Testis (tissue), 3 donors: ENCODE measurements around the gene EXOSC7. TPM values are rescaled to one million over a fixed set of nuclear protein-coding genes. Genes with fewer than 3 reads are reported as not detected.

Source experiments
- DNase-seq: peaks from one replicate; pipeline ENCODE4 v3.0.0-alpha.2; 2019
- H3K27ac ChIP-seq, 2 donors: fragments of 200-600 bp; sonication (generic); one replicate each; pipeline ENCODE4 v1.5.1; 2019
- H3K27me3 ChIP-seq: fragments of 200-600 bp; sonication (generic); one replicate; pipeline ENCODE4 v1.5.1; 2019
- H3K36me3 ChIP-seq: fragments of 200-600 bp; sonication (generic); one replicate; pipeline ENCODE4 v1.5.1; 2017; ENCODE audit warnings: low read depth; ENCODE audit errors: missing control alignments
- H3K4me1 ChIP-seq: fragments of 200-600 bp; sonication (generic); one replicate; pipeline ENCODE4 v1.5.1; 2019
- H3K4me3 ChIP-seq, 2 donors: fragments of 200-600 bp; sonication (generic); one replicate each; pipeline ENCODE4 v1.5.1; 2017 to 2019
- H3K9me3 ChIP-seq: fragments of 200-600 bp; sonication (generic); one replicate; pipeline ENCODE4 v1.5.1; 2017
- CTCF ChIP-seq, 3 experiments: fragments of 450-650 bp in 2 of 3; fragments of 200-600 bp in 1 of 3; sonication (generic) in 1 of 3; IDR thresholded peaks; one replicate each; pipeline ENCODE4 v1.5.1; 2016 to 2019; ENCODE audit warnings: antibody characterized with exemption in 3 of 3, mild to moderate bottlenecking in 2 of 3, moderate library complexity in 1 of 3
- POLR2A ChIP-seq: fragments of 450-650 bp; IDR thresholded peaks from one replicate; pipeline ENCODE4 v1.6.1; 2017; ENCODE audit warnings: antibody characterized with exemption, mild to moderate bottlenecking, moderate library complexity
- WGBS, 2 donors: methylation state at CpG; one replicate each; pipeline ENCODE4 v1.1.5; 2018; 5-methylcytosine and 5-hydroxymethylcytosine counted together
- intact Hi-C: fragments of 100-400 bp; cut with DNase I; formaldehyde crosslinking; loops from one replicate; pipeline ENCODE4 v1.15.1; 2023; ENCODE audit warnings: low total_unique reads
- polyA plus RNA-seq: library from polyadenylated mRNA; stranded (reverse); fragments of 350-450 nt; fragmentation: Illumina TruSeq; extraction: RNeasy Lipid Tissue Mini Kit (QIAGEN cat#74804); gene quantifications from one replicate; pipeline ENCODE4 v1.2.3, GENCODE V29; 2014; ENCODE audit warnings: low read depth, low replicate concordance; ENCODE audit not compliant: insufficient read depth
- total RNA-seq, 2 donors: library from RNA; depleted of rRNA; stranded (reverse); fragments of >200 nt; gene quantifications; one replicate each; pipeline ENCODE4 v1.2.3, GENCODE V29; 2016

Gene EXOSC7
- total and polyA plus RNA-seq, 3 donors from 2014 or later, result 63.3 to 71.5 (median 66.3) TPM

DNA sequence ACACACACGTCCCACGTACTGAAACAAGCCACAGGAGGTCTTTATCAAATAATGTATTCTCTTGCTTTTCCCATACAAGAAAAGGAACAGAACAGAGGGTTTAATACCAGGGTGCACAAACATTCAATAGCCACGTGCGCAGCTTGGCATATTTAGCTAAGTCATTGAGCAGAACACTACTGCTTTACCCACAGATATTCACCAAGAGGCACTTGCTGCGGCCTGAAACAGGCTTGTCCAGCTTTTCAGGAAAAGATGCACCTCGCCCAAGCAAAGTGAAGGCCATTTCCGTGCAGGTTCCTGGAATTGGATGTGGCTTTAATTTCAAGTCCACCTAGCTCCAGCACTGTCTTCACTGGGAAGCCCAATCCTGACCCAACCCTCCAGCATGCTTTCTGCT is 17.7 kb upstream of the EXOSC7 start:
- intact Hi-C loops, result no loop called here
- Histone ChIP-seq H3K4me1 (no peaks in the 10 kb centered on the region), H3K27me3 (no peaks in the 10 kb centered on the region), H3K9me3 (no peaks in the 10 kb centered on the region), H3K27ac (no peak overlapping the region), H3K4me3 (no peak overlapping the region), H3K36me3 (no peaks in the 10 kb centered on the region)
- TF ChIP-seq CTCF (IDR thresholded peaks at IDR 0.05) (no peak), POLR2A (no peak)
- WGBS, 2 donors, result 94 to 97% methylated on average over 7 of the region's 7 CpGs
- DNase-seq, result no peak

GRCh38 chr3:44960387-44961026 is 15.5 kb upstream of the EXOSC7 start:
- no peaks in the 10 kb centered on the region for H3K4me1 ChIP-seq
- intact Hi-C loops, result no loop called here
- no peak for DNase-seq
- H3K4me3 ChIP-seq, result no peak overlapping the region
- H3K27ac ChIP-seq, result no peak overlapping the region
- H3K27me3 ChIP-seq, result no peaks in the 10 kb centered on the region
- 93 to 95% methylated on average over 3 of the region's 3 CpGs for WGBS, 2 donors
- TF ChIP-seq CTCF (IDR thresholded peaks at IDR 0.05) (no peak), POLR2A (no peak)
- H3K9me3 ChIP-seq, result no peaks in the 10 kb centered on the region
- H3K36me3 ChIP-seq, result no peaks in the 10 kb centered on the region

DNA sequence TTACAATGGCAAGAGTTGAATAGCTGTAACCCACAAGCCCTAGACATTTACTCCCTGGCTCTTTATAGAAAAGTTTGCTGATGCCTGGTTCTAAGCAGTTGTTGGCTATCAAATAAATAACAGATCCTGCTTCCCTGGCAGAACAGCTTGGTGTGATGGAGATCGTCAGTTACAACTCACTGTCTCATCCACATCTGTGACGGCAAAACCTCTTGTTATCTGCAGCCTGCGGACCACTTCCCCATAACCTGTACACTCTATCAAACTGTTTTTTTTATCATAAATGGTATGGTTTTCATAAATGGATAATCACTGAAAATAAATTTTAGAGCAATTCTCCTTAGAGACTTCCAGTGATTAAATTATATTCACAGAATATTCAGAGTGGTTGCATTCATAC is 14.2 kb upstream of the EXOSC7 start:
- Histone ChIP-seq H3K4me3 (no peak overlapping the region), H3K4me1 (no peaks in the 10 kb centered on the region), H3K27ac (no peak overlapping the region), H3K27me3 (no peaks in the 10 kb centered on the region), H3K36me3 (no peaks in the 10 kb centered on the region), H3K9me3 (no peaks in the 10 kb centered on the region)
- intact Hi-C loops, result no loop called here
- TF ChIP-seq CTCF (IDR thresholded peaks at IDR 0.05), result no peak
- TF ChIP-seq POLR2A, result no peak
- WGBS, 2 donors, result 80 to 95% methylated on average over 3 of the region's 3 CpGs
- DNase-seq, result no peak

DNA sequence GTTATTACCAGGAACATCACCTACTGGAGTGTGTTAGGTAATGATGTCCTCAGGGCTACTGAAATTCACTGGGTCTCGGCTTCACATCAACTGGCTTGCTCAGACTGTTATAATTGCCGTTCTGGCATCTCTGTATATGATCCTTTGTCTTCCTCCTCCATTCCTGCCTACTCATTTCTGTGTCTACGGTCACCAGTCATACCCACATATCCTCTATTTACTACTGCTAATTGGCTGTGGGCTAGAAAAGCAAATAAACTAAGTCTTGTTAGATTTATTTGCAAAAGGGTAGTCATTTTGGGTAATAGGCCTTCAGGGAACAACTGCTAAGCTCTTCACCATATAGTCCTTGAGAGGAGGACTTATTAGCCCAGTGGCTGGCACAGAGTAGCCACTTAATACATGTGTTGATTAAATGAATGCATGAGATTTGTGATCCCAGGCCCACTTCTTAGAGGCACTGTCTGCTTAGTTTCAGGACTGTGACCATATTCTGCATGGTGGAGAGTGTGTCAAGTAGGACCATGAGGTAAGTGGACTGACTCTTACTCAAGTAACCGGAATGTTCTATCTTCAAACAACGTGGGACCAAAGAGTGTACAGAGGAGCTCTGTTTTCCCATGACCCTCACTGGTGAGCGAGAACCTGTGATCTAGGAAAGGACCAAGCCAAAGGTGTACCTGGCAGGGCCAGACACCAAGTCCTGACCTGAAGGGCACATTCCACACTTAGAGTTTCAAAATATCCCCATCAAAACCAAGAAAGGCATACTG is 13.2 kb upstream of the EXOSC7 start:
- intact Hi-C loops, result no loop called here
- H3K4me3 ChIP-seq, result no peak overlapping the region
- H3K9me3 ChIP-seq, result no peaks in the 10 kb centered on the region
- H3K27ac ChIP-seq, result no peak overlapping the region
- no peaks in the 10 kb centered on the region for H3K4me1 ChIP-seq
- no peaks in the 10 kb centered on the region for H3K36me3 ChIP-seq
- H3K27me3 ChIP-seq, result no peaks in the 10 kb centered on the region
- WGBS, 2 donors, result 94% methylated on average over 6 of the region's 6 CpGs
- TF ChIP-seq CTCF (IDR thresholded peaks at IDR 0.05), result no peak
- no peak for TF ChIP-seq POLR2A
- no peak for DNase-seq
